NCI-H1105 treated with DMSO at 0.1 percent for 48 hours (cell line): ENCODE results near the gene PPARA.

Source experiments
- DNase-seq: peaks from one replicate; lab custom pipeline; 2025; lab: John Stamatoyannopoulos, UW

The PPARA gene

GRCh38 chr22:46275455-46276122, 125.3 kb downstream of the PPARA start:
- no peak for DNase-seq

- DNase-seq: no peak
These were observed 126.2 kb downstream of the PPARA start for GRCh38 chr22:46276563-46276962.

DNA sequence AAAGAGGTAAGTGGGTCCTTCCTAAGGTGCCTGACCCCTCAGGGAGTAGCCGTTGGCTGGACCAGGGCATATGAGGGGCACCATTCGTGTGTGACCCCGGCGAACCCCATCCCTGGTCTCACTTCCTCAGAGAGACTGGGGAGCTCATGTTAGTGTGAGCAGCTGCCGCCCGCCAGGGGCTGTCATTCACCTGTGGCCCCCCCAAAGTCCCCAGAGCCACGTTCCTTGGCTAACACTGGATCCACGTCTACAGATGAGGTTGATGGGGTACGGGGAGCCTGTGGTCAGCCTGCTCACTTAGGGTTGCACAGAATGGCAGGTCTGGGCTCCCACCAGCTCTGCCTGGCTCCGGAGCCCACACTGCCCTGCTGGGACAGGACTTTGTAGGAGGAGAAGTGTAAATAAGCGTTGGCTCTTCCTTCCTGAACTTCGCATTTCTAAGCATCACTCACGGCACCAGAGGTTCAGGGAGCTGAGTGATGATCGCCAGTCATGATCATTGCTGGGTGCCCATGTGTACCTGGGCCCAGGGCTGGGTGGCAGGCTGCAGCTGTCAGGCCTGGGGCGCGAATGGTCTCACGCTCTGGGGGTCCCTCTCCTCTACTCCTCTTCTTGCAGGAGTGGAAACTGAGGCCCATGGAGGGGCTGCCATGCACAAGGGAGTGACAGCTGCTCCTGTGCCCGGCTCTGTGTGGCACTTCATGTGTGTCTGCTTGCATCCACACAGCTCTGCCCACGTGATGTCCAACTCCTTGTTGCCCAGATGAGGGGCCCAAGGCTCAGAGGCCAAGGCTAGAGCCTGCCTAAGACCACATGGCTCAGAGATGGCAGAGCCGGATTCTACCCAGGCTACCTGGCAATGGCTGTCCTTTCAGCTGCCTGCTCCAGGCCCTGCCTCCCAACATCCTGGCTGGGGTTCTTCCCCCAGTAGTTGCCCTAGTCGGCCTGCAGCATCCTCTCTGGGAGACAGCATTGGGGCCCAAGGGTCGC, 128.6 kb downstream of the PPARA start:
- DNase-seq: no peak

DNA sequence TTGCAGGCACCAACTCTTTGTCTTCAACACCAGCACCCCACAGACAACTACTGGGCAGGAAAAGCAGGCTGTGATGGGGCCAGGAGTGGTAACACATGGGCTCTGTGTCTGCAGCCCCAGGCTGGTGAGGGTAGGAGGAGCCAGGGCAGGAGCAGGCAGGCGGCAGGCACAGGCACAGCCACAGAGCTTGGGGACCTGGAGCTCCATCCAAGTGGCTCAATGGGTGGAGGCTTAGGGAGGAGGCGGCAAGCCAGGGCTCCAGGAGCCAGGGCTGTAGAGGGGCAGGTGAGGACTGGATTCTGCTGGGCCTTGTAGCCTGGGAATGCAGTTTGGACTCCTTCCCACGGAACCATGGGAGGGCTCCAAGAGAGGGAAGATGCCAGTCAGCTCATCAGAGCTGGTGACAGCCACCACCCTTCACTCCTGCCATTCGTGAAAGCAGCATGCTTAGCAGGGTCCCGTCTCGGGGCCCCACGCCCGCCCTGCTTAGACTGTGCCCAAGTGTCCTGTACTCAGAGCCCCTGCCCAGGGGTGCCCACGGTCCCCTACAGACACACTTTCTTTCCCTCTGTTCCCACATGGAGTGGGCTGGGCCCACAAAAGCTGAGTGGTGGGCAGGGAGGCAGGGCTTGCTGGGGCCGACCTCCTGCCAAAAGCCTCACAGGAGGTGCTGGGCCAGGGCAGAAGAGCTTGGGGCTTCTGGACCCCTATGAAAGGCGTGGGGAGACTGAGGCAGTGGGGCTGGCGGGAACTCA, 129.9 kb downstream of the PPARA start:
- no peak for DNase-seq

GRCh38 chr22:46280999-46281623, 130.8 kb downstream of the PPARA start:
- DNase-seq: no peak

- no peak for DNase-seq
These were observed 131.7 kb downstream of the PPARA start for GRCh38 chr22:46281866-46282678.

- DNase-seq: no peak
These were observed 135.7 kb downstream of the PPARA start for GRCh38 chr22:46286006-46286405.

DNA sequence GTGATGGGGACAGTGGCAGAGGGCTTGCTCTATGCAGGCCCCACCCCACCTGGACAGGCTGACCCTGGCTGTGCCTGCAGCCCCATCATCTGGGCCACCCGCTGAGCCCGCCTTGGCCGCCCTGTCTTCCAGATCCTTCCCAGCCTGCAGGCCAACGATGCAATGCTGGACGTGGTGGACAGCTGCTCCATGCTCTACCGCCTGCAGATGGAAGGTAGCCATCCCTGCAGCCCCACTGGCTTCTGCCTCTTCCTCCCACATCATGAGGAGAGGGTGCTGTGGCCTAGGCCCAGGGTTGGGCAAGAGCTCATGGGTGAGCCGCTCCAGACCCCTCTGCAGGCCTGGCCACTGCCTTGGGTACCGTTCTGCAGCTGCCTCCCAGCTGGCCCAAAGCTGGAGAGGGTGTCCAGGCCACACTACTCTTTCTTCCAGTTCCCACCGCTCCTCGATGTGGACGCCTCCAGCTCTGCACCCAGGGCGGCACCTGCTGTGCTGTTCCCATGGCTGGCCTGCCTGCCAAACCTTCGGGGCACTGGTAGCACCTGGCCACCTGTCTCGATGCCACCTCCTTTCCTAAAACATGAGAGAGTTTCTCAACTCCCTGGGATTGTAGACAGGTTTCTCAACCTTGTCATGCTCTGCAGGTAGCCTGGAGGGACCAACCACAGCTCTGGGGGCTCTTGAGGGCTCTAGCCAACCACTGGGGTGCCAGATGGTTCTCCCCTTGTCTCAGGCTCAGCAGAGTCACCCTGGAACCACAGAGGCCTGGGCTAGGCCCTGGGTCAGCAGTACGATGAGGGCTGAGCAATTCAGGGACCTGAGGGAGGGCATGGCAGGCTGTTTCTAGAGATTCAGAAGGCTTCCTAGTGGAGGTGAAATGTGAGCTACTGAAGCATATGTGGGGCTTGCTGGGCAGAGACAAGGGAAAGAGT, 136.9 kb downstream of the PPARA start:
- no peak for DNase-seq

DNA sequence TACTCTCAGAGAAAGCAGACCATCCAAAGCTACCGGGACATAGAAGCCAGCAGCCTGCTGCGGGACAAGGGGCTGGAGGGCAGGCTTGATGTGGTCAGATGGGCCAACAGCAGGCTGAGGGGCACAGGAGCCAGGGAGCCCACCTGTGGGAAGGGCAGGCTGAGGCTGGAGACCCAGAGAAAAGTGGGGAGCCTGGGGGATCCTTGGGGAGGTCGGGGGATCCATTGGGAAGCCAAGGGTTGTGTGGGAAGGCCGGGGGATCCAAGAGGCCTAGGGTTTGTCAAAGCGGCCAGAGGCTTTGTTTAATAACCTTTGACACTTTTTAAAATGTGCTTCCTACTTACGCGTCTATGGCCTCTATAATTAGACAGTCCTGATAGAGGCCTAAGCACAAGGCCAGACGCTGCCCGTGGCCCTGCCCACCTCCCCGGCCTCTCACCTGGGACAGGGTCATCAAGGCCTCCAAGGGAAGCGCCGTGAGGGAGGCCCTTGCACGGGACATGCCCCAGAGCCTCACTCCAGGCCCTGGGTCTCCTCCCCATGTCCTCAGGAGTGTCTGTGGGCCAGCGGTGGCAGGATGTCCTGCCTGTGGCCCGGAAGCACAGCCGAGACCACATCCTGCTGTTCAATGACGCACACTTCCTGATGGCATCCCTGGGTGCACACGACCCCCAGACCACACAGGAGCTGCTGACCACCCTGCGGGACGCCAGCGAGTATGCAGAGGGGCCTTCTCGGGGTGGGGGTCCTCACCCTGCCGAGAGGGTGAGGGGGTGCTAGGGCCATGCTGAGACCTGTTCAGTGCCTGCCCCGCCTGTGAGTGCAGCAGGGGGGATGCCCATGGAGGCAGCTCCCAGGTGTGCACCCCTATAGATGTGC, 137.8 kb downstream of the PPARA start:
- DNase-seq: no peak

GRCh38 chr22:46288846-46289243, 138.5 kb downstream of the PPARA start:
- DNase-seq: no peak

DNA sequence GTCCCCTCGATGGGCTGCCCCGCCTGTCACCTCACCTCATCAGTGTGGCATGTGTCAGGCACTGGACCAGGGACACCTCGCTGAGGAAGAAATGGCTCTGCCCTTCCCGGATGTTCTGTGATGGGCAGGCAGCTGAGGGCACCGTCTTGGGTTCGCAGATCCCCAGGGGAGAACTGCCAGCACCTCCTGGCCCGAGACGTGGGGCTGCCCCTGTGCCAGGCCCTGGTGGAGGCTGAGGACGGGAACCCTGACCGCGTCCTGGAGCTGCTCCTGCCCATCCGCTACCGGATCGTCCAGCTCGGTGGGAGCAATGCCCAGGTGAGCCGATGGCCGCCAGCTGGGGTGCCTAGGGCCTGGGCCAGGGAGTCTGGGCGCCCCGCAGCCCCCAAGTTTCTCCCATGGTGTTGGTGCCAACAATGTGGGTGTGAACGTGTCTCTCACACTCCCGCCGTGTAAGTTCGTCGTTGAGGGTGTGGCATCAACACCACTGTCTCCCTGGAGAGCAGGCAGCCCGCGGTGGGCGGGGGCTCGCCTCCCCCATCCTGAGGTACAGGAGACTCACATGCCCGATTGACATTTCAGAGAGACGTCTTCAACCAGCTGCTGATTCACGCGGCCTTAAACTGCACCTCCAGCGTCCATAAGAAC, 139.0 kb downstream of the PPARA start:
- no peak for DNase-seq

- no peak for DNase-seq
These were observed 140.0 kb downstream of the PPARA start for GRCh38 chr22:46290121-46290842.

DNA sequence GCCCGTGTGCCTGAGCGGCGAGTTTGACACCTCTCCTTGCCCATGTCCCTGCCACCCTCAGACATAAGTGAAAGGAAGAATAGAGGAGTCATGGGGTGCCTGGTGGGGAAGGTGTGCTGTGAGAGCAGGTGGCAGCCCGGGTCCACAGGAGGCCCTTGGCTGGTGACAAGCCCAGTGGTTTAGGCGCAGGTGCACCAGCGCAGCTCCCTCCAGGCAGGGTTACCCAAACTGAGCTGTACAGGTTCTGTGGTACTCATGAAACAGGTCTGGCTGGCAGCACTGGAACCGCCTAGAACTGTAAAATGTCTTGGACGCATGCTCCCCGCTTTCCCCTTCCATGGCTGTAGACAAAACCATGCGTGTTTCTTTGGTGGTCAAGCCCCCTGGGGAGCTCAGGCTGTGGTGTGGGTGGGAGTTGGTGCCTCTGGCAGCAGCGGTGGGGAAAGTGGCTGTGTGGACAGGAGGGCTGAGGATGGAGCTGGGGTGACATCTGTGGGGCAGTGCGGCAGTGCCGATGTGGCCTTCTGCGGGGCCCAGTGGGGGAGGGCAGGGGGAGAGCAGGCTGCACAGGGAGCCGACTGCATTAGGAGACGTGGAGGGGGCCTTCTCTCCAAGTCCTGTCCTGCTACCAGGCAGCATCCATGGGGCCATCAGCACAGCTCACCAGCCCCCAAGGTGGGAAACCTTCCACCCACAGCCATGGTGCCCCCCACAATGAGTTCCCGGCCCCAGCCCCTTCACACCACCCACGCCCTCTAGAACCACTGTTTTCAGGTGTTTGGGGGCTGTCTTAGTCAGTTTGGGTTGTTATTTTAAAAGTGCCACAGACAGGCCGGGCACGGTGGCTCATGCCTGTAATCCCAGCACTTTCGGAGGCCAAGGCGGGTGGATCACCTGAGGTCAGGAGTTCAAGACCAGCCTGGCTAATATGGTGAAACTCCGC, 140.8 kb downstream of the PPARA start:
- DNase-seq: no peak

GRCh38 chr22:46292173-46292572, 141.8 kb downstream of the PPARA start:
- no peak for DNase-seq

DNA sequence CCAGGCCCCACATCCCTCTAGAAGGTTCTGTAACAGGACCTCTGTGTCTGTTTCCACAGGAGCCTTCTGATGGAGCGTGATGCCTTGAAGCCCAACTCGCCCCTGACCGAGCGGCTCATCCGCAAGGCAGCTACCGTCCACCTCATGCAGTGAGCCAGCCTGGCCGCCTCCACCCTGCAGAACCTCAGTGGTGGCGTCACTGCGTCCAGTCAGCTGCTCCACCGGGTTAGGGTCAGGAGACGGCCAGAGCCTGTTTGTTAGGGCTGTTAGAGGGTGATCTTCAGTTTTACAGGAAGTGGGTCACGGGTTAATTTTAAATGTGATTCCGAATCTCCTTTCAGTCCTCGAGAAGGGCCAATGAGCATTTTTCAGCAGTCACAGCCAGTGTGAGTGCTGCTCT, 142.4 kb downstream of the PPARA start:
- no peak for DNase-seq
